Measurements from ENCODE around the gene CYP46A1.

The CYP46A1 gene

DNA sequence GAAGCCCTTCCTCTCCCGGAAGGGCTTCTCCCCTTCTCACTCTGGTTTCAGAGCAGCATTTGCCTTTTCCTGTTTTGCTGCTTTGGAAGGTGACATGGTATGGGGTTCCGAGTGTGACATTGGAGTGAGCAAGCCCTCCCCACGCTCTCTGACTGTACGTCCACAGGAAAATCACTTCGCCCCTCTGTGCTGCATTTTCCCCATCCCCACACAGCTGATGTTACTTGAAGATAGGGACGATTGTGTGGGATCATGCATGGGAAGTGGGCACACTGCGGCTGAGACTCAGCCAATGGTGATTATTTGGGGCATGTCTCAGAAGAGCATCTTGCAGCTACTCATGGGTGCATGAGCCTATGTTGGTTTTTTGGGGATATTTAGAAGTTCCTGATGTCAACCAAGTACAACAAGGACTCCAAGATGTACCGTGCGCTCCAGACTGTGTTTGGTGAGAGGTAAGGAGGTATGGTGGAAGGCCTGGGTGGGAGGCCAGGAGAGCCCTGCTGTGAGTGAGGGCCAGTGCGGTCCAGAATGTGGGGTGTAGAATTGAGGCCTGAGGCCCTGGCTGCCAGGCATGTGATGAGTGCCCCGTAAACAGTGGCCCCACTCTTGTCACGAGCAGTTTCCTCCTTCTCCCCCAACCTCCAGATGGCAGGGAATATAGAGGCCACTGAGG, 15.1 kb downstream of the CYP46A1 start:
- CTCF ChIA-PET = interaction anchor here (2.8 kb wide), 1 partner anchor 12 kb away, joined by 11 read pairs; no protein-coding TSS in a partner anchor
- peak overlapping the region; percentile 24 for H3K27ac Mint-ChIP-seq
- DNase-seq = no peak
- peaks cover 15% of the 10 kb centered on the region for H3K9me3 Mint-ChIP-seq
- no peak overlapping the region for H3K4me3 Mint-ChIP-seq
- H3K4me1 Mint-ChIP-seq = peaks cover 12% of the 10 kb centered on the region
- no peaks in the 10 kb centered on the region for H3K36me3 Mint-ChIP-seq
- peaks cover 26% of the 10 kb centered on the region for H3K27me3 Mint-ChIP-seq

DNA sequence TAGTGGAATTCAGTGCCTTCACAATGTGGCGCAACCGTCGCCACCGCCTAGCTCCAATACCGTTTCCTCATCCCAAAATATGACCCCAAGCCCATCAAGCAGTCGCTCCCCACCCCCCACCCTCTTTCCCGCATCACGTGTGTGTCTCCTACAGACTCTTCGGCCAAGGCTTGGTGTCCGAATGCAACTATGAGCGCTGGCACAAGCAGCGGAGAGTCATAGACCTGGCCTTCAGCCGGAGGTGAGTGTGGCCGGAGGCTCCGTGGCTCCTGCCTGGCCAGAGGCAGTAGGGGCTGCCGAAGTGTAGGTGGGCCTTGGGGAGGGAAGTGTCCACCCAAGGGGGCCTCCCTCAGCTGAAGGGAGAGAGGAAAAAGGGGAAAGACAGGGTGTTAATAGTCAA, 15.8 kb downstream of the CYP46A1 start:
- peaks cover 12% of the 10 kb centered on the region for H3K4me1 Mint-ChIP-seq
- no peak overlapping the region for H3K4me3 Mint-ChIP-seq
- H3K27ac Mint-ChIP-seq = no peak overlapping the region
- DNase-seq = no peak
- CTCF ChIA-PET = no interaction called here
- no peaks in the 10 kb centered on the region for H3K36me3 Mint-ChIP-seq
- H3K27me3 Mint-ChIP-seq = peaks cover 22% of the 10 kb centered on the region
- peaks cover 20% of the 10 kb centered on the region for H3K9me3 Mint-ChIP-seq

DNA sequence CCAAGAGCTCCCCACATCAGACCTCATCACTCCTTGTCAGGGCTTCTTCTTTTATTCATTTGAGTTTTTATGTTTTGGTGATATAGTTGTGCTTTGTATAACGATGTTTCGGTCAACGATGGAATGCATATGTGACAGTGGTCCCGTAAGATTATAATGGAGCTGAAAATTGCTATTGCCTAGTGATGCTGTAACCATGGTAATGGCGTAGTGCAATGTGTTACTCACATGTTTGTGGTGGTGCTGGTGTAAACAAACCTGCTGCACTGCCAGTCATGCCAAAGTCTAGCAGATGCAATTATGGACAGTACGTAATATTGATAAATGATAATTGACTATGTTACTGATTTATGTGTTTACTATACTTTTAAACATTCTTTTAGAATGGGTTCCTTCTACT, 16.3 kb downstream of the CYP46A1 start:
- Mint-ChIP-seq H3K27ac (no peak overlapping the region), H3K27me3 (peaks cover 25% of the 10 kb centered on the region), H3K4me1 (peaks cover 12% of the 10 kb centered on the region), H3K36me3 (no peaks in the 10 kb centered on the region), H3K4me3 (no peak overlapping the region), H3K9me3 (peaks cover 20% of the 10 kb centered on the region)
- DNase-seq = no peak
- CTCF ChIA-PET = interaction anchor here (1.2 to 1.5 kb wide), 2 partner anchors 12 to 185 kb away, joined by 4 to 7 read pairs; no protein-coding TSS in a partner anchor

DNA sequence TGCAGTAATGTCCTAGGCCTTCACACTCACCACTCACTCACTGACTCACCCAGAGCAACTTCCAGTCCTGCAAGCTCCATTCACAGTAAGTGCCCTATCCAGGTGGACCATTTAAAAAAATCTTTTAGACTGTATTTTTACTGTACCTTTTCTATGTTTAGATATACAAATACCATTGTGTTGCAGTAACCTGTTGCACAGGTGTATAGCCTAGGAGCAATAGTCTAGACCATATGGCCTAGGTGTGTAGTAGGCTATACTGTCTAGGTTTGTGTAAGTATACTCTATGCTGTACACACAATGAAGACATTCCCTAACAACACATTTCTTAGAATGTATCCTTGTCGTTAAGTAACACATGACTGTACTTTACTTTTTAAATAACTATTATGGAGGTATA, 17.2 kb downstream of the CYP46A1 start:
- CTCF ChIA-PET = interaction anchor here (0.6 to 1.5 kb wide), 3 partner anchors 12 to 198 kb away, joined by 3 to 7 read pairs (median 4); no protein-coding TSS in a partner anchor
- peaks cover 25% of the 10 kb centered on the region for H3K27me3 Mint-ChIP-seq
- no peak for DNase-seq
- H3K4me1 Mint-ChIP-seq = peaks cover 12% of the 10 kb centered on the region
- H3K4me3 Mint-ChIP-seq = no peak overlapping the region
- peaks cover 20% of the 10 kb centered on the region for H3K9me3 Mint-ChIP-seq
- no peak overlapping the region for H3K27ac Mint-ChIP-seq
- no peaks in the 10 kb centered on the region for H3K36me3 Mint-ChIP-seq

- CTCF ChIA-PET = no interaction called here
- H3K36me3 Mint-ChIP-seq = no peaks in the 10 kb centered on the region
- H3K4me1 Mint-ChIP-seq = peaks cover 12% of the 10 kb centered on the region
- peaks cover 22% of the 10 kb centered on the region for H3K27me3 Mint-ChIP-seq
- H3K4me3 Mint-ChIP-seq = no peak overlapping the region
- H3K27ac Mint-ChIP-seq = no peak overlapping the region
- H3K9me3 Mint-ChIP-seq = peaks cover 20% of the 10 kb centered on the region
- no peak for DNase-seq
These were observed 18.0 kb downstream of the CYP46A1 start for GRCh38 chr14:99702115-99702514.

GRCh38 chr14:99703381-99703780, 19.3 kb downstream of the CYP46A1 start:
- no peak overlapping the region for H3K4me3 Mint-ChIP-seq
- no peaks in the 10 kb centered on the region for H3K36me3 Mint-ChIP-seq
- H3K9me3 Mint-ChIP-seq = peaks cover 20% of the 10 kb centered on the region
- DNase-seq = no peak
- peaks cover 11% of the 10 kb centered on the region for H3K4me1 Mint-ChIP-seq
- no peak overlapping the region for H3K27ac Mint-ChIP-seq
- CTCF ChIA-PET = no interaction called here
- peaks cover 17% of the 10 kb centered on the region for H3K27me3 Mint-ChIP-seq

DNA sequence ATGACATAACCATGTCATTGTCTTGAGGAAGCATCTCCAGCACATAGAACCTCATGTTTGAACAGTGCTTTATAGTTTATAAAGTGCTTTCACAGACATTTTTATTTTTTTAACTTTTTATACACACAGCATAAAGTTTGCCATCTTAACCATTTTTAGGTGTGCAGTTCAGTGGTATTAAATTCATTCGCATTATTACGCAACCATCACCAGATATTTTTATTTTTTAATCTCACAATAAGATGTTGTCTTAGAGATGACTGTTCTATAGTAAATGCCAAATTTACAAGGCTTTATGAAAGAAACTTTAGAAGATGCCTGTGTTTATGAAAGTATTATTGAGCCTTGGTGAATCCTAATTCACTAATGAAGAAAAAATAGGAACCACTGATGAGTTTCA, 19.9 kb downstream of the CYP46A1 start:
- CTCF ChIA-PET = no interaction called here
- DNase-seq = no peak
- peaks cover 5% of the 10 kb centered on the region for H3K4me1 Mint-ChIP-seq
- H3K36me3 Mint-ChIP-seq = no peaks in the 10 kb centered on the region
- peaks cover 20% of the 10 kb centered on the region for H3K9me3 Mint-ChIP-seq
- no peak overlapping the region for H3K4me3 Mint-ChIP-seq
- H3K27me3 Mint-ChIP-seq = peaks cover 17% of the 10 kb centered on the region
- H3K27ac Mint-ChIP-seq = no peak overlapping the region

GRCh38 chr14:99706107-99706900, 22.2 kb downstream of the CYP46A1 start:
- H3K27me3 Mint-ChIP-seq = peaks cover 17% of the 10 kb centered on the region
- CTCF ChIA-PET = no interaction called here
- H3K9me3 Mint-ChIP-seq = peaks cover 20% of the 10 kb centered on the region
- no peaks in the 10 kb centered on the region for H3K36me3 Mint-ChIP-seq
- H3K4me3 Mint-ChIP-seq = no peak overlapping the region
- no peak for DNase-seq
- H3K27ac Mint-ChIP-seq = no peak overlapping the region
- H3K4me1 Mint-ChIP-seq = no peaks in the 10 kb centered on the region

GRCh38 chr14:99707420-99707819, 23.3 kb downstream of the CYP46A1 start:
- Mint-ChIP-seq H3K27ac (no peak overlapping the region), H3K4me1 (no peaks in the 10 kb centered on the region), H3K4me3 (no peak overlapping the region), H3K36me3 (no peaks in the 10 kb centered on the region), H3K27me3 (peaks cover 17% of the 10 kb centered on the region), H3K9me3 (peaks cover 18% of the 10 kb centered on the region)
- CTCF ChIA-PET = no interaction called here
- DNase-seq = no peak

DNA sequence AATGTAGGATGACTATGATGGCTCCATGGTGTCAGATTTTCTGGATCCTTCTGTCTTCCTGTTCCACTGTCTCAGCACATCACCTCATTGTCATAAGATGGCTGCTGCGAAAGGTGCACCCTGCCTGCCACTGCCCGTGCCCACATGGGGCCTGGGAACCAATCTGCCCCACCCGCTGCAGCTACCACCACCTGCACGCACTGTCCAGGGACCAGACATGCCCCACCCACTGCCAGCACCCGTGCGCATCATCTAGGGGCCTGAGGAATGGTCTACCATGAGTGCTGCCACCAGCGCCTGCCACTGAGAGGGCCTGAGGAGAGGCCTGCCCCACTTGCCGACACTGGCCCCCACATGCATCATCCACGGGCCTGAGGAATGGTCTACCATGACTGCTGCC, 23.8 kb downstream of the CYP46A1 start:
- Mint-ChIP-seq H3K36me3 (no peaks in the 10 kb centered on the region), H3K4me1 (no peaks in the 10 kb centered on the region), H3K27ac (no peak overlapping the region), H3K4me3 (no peak overlapping the region), H3K9me3 (peaks cover 16% of the 10 kb centered on the region), H3K27me3 (peaks cover 16% of the 10 kb centered on the region)
- DNase-seq = no peak
- CTCF ChIA-PET = no interaction called here

DNA sequence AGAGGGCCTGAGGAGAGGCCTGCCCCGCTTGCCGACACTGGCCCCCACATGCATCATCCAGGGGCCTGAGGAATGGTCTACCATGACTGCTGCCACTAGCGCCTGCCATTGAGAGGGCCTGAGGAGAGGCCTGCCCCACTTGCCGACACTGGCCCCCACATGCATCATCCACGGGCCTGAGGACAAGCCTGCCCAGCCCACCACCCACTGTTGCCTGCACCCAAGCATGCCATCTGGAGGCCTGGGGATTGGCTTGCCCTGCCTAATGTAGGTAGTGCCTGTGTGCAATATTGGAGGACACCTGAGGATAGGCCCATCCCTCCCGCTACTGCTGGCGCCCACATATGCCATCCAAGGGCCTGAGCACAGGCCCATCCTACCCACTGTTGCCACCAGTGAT, 24.4 kb downstream of the CYP46A1 start:
- CTCF ChIA-PET = no interaction called here
- no peak for DNase-seq
- H3K4me1 Mint-ChIP-seq = no peaks in the 10 kb centered on the region
- H3K27me3 Mint-ChIP-seq = peaks cover 11% of the 10 kb centered on the region
- no peak overlapping the region for H3K27ac Mint-ChIP-seq
- H3K9me3 Mint-ChIP-seq = peaks cover 10% of the 10 kb centered on the region
- no peak overlapping the region for H3K4me3 Mint-ChIP-seq
- no peaks in the 10 kb centered on the region for H3K36me3 Mint-ChIP-seq

DNA sequence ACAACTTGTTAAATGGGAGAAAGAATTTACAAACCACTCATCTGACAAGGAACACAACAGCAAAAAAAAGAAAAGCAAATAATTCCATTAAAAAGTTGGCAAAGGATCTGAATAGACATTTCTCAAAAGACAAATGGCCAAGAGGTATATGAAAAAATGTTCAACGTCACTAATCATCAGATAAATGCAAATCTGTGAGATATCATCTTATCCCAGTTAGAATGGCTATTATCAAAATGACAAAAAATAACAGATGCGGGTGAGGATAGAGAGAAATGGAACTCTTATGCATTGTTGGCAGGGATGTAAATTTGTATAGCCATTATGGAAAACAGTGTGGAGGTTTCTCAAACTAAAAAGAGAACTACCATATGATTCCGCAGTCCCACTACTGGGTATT, 29.9 kb downstream of the CYP46A1 start:
- DNase-seq = no peak
- CTCF ChIA-PET = interaction anchor here (0.6 kb wide), 1 partner anchor 1987 kb away, joined by 3 read pairs; no protein-coding TSS in a partner anchor
- no peak overlapping the region for H3K4me3 Mint-ChIP-seq
- peaks cover 20% of the 10 kb centered on the region for H3K27me3 Mint-ChIP-seq
- H3K9me3 Mint-ChIP-seq = no peaks in the 10 kb centered on the region
- H3K4me1 Mint-ChIP-seq = no peaks in the 10 kb centered on the region
- H3K36me3 Mint-ChIP-seq = no peaks in the 10 kb centered on the region
- no peak overlapping the region for H3K27ac Mint-ChIP-seq

DNA sequence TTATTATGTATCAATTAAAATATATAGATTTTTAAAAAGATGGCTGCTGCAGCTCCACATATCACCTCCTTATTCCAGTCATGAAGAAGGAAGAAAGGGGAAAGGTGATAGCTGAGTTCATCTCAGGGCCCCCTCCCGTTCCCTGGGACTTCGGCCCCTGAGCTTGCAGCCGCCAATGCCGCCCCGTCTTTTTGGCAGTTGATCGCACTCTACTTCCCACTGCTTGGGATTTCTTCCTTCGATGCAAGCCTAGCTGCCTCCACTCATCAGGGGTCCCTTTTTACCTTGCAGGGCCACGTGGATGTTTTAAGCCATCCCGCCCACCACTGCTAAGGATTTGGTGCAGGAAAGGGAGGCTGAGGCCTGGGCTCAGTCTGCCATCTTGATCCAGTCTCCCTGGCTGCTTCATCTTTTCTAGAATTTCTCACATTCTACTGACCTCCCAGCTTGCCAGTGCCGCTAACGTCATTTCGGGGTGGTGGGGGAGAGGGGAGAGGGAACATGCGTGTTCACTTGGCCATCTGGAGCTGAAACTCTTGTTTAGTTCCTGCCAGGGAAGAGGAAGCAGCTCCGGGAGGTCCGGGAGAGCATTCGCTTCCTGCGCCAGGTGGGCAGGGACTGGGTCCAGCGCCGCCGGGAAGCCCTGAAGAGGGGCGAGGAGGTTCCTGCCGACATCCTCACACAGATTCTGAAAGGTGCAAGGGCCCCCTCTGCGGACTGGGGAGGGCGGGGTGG, 31.3 kb downstream of the CYP46A1 start:
- Mint-ChIP-seq H3K4me1 (no peaks in the 10 kb centered on the region), H3K9me3 (no peaks in the 10 kb centered on the region), H3K27ac (no peak overlapping the region), H3K27me3 (peaks cover 20% of the 10 kb centered on the region), H3K4me3 (no peak overlapping the region), H3K36me3 (no peaks in the 10 kb centered on the region)
- CTCF ChIA-PET = interaction anchor here (1.0 to 1.3 kb wide), 2 partner anchors 169 to 232 kb away, joined by 3 read pairs; no protein-coding TSS in a partner anchor
- no peak for DNase-seq

GRCh38 chr14:99716091-99716849, 32.2 kb downstream of the CYP46A1 start:
- Mint-ChIP-seq H3K4me3 (no peak overlapping the region), H3K4me1 (no peaks in the 10 kb centered on the region), H3K27me3 (peaks cover 20% of the 10 kb centered on the region), H3K27ac (no peak overlapping the region), H3K9me3 (no peaks in the 10 kb centered on the region), H3K36me3 (no peaks in the 10 kb centered on the region)
- CTCF ChIA-PET = interaction anchor here (0.6 to 1.3 kb wide), 2 partner anchors 32 to 168 kb away, joined by 3 read pairs; partner anchors contain the start of gene CYP46A1
- no peak for DNase-seq
